AG04449 (cell line): ENCODE data around the gene PFDN2.

ENCODE experiments used
- CTCF ChIA-PET: fragments of 350-600 bp; formaldehyde crosslinking; extraction: SDS; loops from one replicate; lab custom pipeline; 2021; ENCODE audit warnings: antibody characterized with exemption; lab: Yijun Ruan, JAX
- POLR2A ChIA-PET: fragments of 400-600, 350-600 bp; formaldehyde crosslinking; extraction: SDS; loops from one replicate; lab custom pipeline; 2020; ENCODE audit warnings: antibody characterized with exemption, inconsistent platforms; lab: Yijun Ruan, JAX
- DNase-seq: peaks from one replicate; pipeline ENCODE4 v3.0.0-alpha.2; 2010; ENCODE audit warnings: low read depth, low spot score
- H3K4me3 ChIP-seq: 2 replicates; pipeline ENCODE4 v1.5.1; 2011; ENCODE audit warnings: low read depth, mild to moderate bottlenecking, control low read depth, low read length
- CTCF ChIP-seq: IDR thresholded peaks from one replicate; pipeline ENCODE4 v1.5.1; 2011; ENCODE audit warnings: mild to moderate bottlenecking, moderate library complexity, low read length, control low read depth, inconsistent platforms; ENCODE audit not compliant: insufficient read depth; ENCODE audit errors: missing control alignments

The PFDN2 gene

GRCh38 chr1:161115132-161115711 is 2.6 kb downstream of the PFDN2 start:
- no peak for DNase-seq
- TF ChIP-seq CTCF = no peak
- H3K4me3 ChIP-seq = no peak overlapping the region
- CTCF ChIA-PET = interaction anchor here (2.2 to 6.8 kb wide), 2 partner anchors 14 to 18 kb away, joined by 6 to 57 read pairs; partner anchors contain the start of gene KLHDC9
- POLR2A ChIA-PET = interaction anchor here (0.6 kb wide), 1 partner anchor 17 kb away, joined by 3 read pairs; the partner anchor contains the start of gene DEDD

GRCh38 chr1:161114556-161114955 is 3.3 kb downstream of the PFDN2 start:
- no peak for DNase-seq
- H3K4me3 ChIP-seq = no peak overlapping the region
- TF ChIP-seq CTCF = no peak
- CTCF ChIA-PET = interaction anchor here (2.2 to 6.8 kb wide), 2 partner anchors 14 to 18 kb away, joined by 6 to 57 read pairs; partner anchors contain the start of gene KLHDC9
- POLR2A ChIA-PET = interaction anchor here (0.6 kb wide), 1 partner anchor 18 kb away, joined by 3 read pairs; the partner anchor contains the start of gene DEDD

- POLR2A ChIA-PET = no interaction called here
- CTCF ChIA-PET = interaction anchor here (6.8 kb wide), 1 partner anchor 17 kb away, joined by 57 read pairs; the partner anchor contains the start of gene KLHDC9
- H3K4me3 ChIP-seq = no peak overlapping the region
- TF ChIP-seq CTCF = no peak
- DNase-seq = no peak
Measured at GRCh38 chr1:161113915-161114314, 3.9 kb downstream of the PFDN2 start.

- no peak overlapping the region for H3K4me3 ChIP-seq
- ChIA-PET POLR2A (interaction anchor here (0.6 kb wide), 1 partner anchor 207 kb away, joined by 7 read pairs; no protein-coding TSS in a partner anchor), CTCF (interaction anchor here (0.7 to 6.8 kb wide), 5 partner anchors 10 to 80 kb away, joined by 3 to 57 read pairs (median 4); partner anchors contain the start of gene KLHDC9)
- no peak for DNase-seq
- TF ChIP-seq CTCF = no peak
Measured at GRCh38 chr1:161111527-161111926, 6.3 kb downstream of the PFDN2 start.

GRCh38 chr1:161111117-161111516 is 6.7 kb downstream of the PFDN2 start:
- no peak for TF ChIP-seq CTCF
- DNase-seq = no peak
- ChIA-PET CTCF (interaction anchor here (1.0 kb wide), 1 partner anchor 69 kb away, joined by 3 read pairs; no protein-coding TSS in a partner anchor), POLR2A (interaction anchor here (0.6 kb wide), 1 partner anchor 207 kb away, joined by 7 read pairs; no protein-coding TSS in a partner anchor)
- no peak overlapping the region for H3K4me3 ChIP-seq

GRCh38 chr1:161106431-161106830 is 11.4 kb downstream of the PFDN2 start:
- CTCF ChIA-PET = interaction anchor here (0.6 to 2.5 kb wide), 6 partner anchors 9 to 113 kb away, joined by 3 to 10 read pairs (median 4); partner anchors contain the start of genes NIT1 and PFDN2
- TF ChIP-seq CTCF = no peak
- no peak overlapping the region for H3K4me3 ChIP-seq
- POLR2A ChIA-PET = no interaction called here
- no peak for DNase-seq
